HCT116 (cell line): Measurements from ENCODE around the gene AGRP. TPM values are rescaled to one million over a fixed set of nuclear protein-coding genes. Genes with fewer than 3 reads are reported as not detected.
A peak's percentile ranks its signal among the peaks of the same experiment; 100 is the strongest.
"Not testable (repeated sequence)": the region's sequence is repeated elsewhere in the genome, so short reads cannot be mapped to it uniquely, and the experiment has no call there.

Experiments used
- ATAC-seq: fragments of 200-7000 bp; cut with Tn5 transposase; 2 replicates; pipeline ENCODE4 v1.9.1; 2020; ENCODE audit warnings: mild to moderate bottlenecking, moderate library complexity
- BruUV-seq: library from RNA; stranded (reverse); fragments of 400-500 nt; replicated peaks from 2 replicates; lab custom pipeline; 2021; lab: Mats Ljungman, UMichigan
- CTCF ChIA-PET: fragments of 300-600 bp; sonication (Branson Sonifier 250); formaldehyde crosslinking; loops from one replicate; lab custom pipeline; 2021; ENCODE audit warnings: antibody characterized with exemption; lab: Charles Lee
- POLR2A ChIA-PET: fragments of 300-600, 350-600 bp; sonication (Branson Sonifier 250); formaldehyde crosslinking; loops from one replicate; lab custom pipeline; 2021; ENCODE audit warnings: antibody characterized with exemption; lab: Charles Lee
- RAD21 ChIA-PET, 2 experiments: fragments of 300-600 bp; sonication (Branson Sonifier 250); formaldehyde crosslinking; loops; one replicate each; lab custom pipeline; 2023; ENCODE audit warnings: low total read pairs in 2 of 2; ENCODE audit not compliant: uncharacterized antibody in 2 of 2, unreplicated experiment in 2 of 2, low non-redundant PET in 1 of 2; lab: Charles Lee
- DNase-seq: peaks from one replicate; pipeline ENCODE4 v3.0.0-alpha.2; 2010; ENCODE audit warnings: low read depth, low spot score
- H2AFZ ChIP-seq: fragments of 200-600 bp; shearing (Covaris generic), sonication (generic); 2 replicates; pipeline ENCODE4 v1.6.1; 2017; ENCODE audit warnings: low read depth, mixed run types, mixed read lengths, antibody characterized with exemption, low read length; ENCODE audit not compliant: poor library complexity, severe bottlenecking
- H3K27ac ChIP-seq: 2 replicates; pipeline ENCODE4 v1.5.1; 2012; ENCODE audit warnings: low read depth, low read length
- H3K27me3 ChIP-seq: fragments of 200-600 bp; sonication (generic); 2 replicates; pipeline ENCODE4 v1.6.1; 2016; ENCODE audit warnings: mixed run types, low read length, mixed read lengths; ENCODE audit not compliant: insufficient read depth
- H3K36me3 ChIP-seq, 2 experiments: fragments of 200-500 bp in 1 of 2; fragments of 200-600 bp in 1 of 2; sonication (Bioruptor generic) in 1 of 2; sonication (generic) in 1 of 2; 2 replicates each; pipeline versions ENCODE4 v1.5.1 to v1.6.1; 2014 to 2016; ENCODE audit warnings: low read length in 2 of 2, inconsistent platforms in 1 of 2, mixed read lengths in 1 of 2, mixed run types in 1 of 2; ENCODE audit not compliant: insufficient read depth in 2 of 2, control insufficient read depth in 1 of 2
- H3K4me1 ChIP-seq, 2 experiments: fragments of 200-600 bp in 1 of 2; sonication (generic) in 1 of 2; 2 replicates each; pipeline versions ENCODE4 v1.5.1 to v1.6.1; 2012 to 2017; ENCODE audit warnings: low read length in 2 of 2, inconsistent platforms in 1 of 2, mild to moderate bottlenecking in 1 of 2, mixed read lengths in 1 of 2, mixed run types in 1 of 2, moderate library complexity in 1 of 2; ENCODE audit not compliant: insufficient read depth in 2 of 2, control insufficient read depth in 1 of 2
- H3K4me2 ChIP-seq: fragments of 200-600 bp; sonication (generic); 2 replicates; pipeline ENCODE4 v1.6.1; 2017; ENCODE audit warnings: mixed run types, low read length, mixed read lengths
- H3K4me3 ChIP-seq, 2 experiments: fragments of 200-600 bp in 1 of 2; sonication (generic) in 1 of 2; replicated peaks in 1 of 2; 2 replicates each; pipeline ENCODE4 v1.5.1; 2011 to 2016; ENCODE audit warnings: low read length in 2 of 2, control low read depth in 1 of 2, low read depth in 1 of 2, mild to moderate bottlenecking in 1 of 2, mixed read lengths in 1 of 2, mixed run types in 1 of 2
- H3K79me2 ChIP-seq: fragments of 200-600 bp; sonication (generic); 2 replicates; pipeline ENCODE4 v1.6.1; 2017; ENCODE audit warnings: mild to moderate bottlenecking, mixed run types, low read length, moderate library complexity, mixed read lengths; ENCODE audit not compliant: insufficient read depth
- H3K9ac ChIP-seq: fragments of 200-600 bp; sonication (generic); 2 replicates; pipeline ENCODE4 v1.6.1; 2016; ENCODE audit warnings: low read length, mixed read lengths
- H3K9me2 ChIP-seq: fragments of 200-600 bp; sonication (generic), shearing (Covaris generic); 2 replicates; pipeline ENCODE4 v1.6.1; 2017; ENCODE audit warnings: mixed run types, mild to moderate bottlenecking, moderate library complexity; ENCODE audit not compliant: insufficient read depth
- H3K9me3 ChIP-seq, 2 experiments: fragments of 200-500 bp in 1 of 2; fragments of 200-600 bp in 1 of 2; sonication (Bioruptor generic) in 1 of 2; sonication (generic) in 1 of 2; 2 replicates each; pipeline ENCODE4 v1.6.1; 2014 to 2017; ENCODE audit warnings: low read length in 2 of 2, mixed read lengths in 2 of 2, inconsistent platforms in 1 of 2, low read depth in 1 of 2, mild to moderate bottlenecking in 1 of 2, mixed run types in 1 of 2, moderate library complexity in 1 of 2; ENCODE audit not compliant: control insufficient read depth in 1 of 2, insufficient read depth in 1 of 2
- H4K20me1 ChIP-seq: fragments of 200-600 bp; sonication (generic), shearing (Covaris generic); 2 replicates; pipeline ENCODE4 v1.6.1; 2017; ENCODE audit warnings: mixed run types, mild to moderate bottlenecking, moderate library complexity; ENCODE audit not compliant: insufficient read depth
- CBX3 ChIP-seq: IDR thresholded peaks from 2 replicates; pipeline ENCODE4 v1.6.1; 2012; ENCODE audit warnings: low read depth
- CEBPB ChIP-seq: IDR thresholded peaks from 2 replicates; pipeline ENCODE4 v1.6.1; 2012; ENCODE audit warnings: low read depth
- EGR1 ChIP-seq: IDR thresholded peaks from 2 replicates; pipeline ENCODE4 v1.6.1; 2012; ENCODE audit warnings: low read depth
- EZH2phosphoT487 ChIP-seq: fragments of 200-600 bp; IDR thresholded peaks from 2 replicates; pipeline ENCODE4 v1.6.1; 2018; ENCODE audit warnings: antibody characterized with exemption, borderline replicate concordance
- JUND ChIP-seq: IDR thresholded peaks from 2 replicates; pipeline ENCODE4 v1.6.1; 2012
- POLR2A ChIP-seq: IDR thresholded peaks from 2 replicates; pipeline ENCODE4 v1.7.0; 2011; ENCODE audit warnings: borderline replicate concordance; ENCODE audit not compliant: insufficient read depth, insufficient read length; ENCODE audit errors: extremely low read depth
- POLR2AphosphoS5 ChIP-seq: IDR thresholded peaks from 2 replicates; pipeline ENCODE4 v1.6.1; 2011; ENCODE audit warnings: mild to moderate bottlenecking, low read depth, low read length, moderate library complexity
- RAD21 ChIP-seq: IDR thresholded peaks from 2 replicates; pipeline ENCODE4 v1.6.1; 2012; ENCODE audit warnings: low read depth, mild to moderate bottlenecking
- SRF ChIP-seq: IDR thresholded peaks from 2 replicates; pipeline ENCODE4 v1.6.1; 2012; ENCODE audit warnings: low read depth
- YY1 ChIP-seq: IDR thresholded peaks from 2 replicates; pipeline ENCODE4 v1.6.1; 2011; ENCODE audit warnings: low read length, low read depth, moderate library complexity, mild to moderate bottlenecking; ENCODE audit not compliant: insufficient replicate concordance; ENCODE audit errors: extremely low read depth
- ZNF274 ChIP-seq: fragments of 200-500 bp; sonication (Bioruptor generic); IDR thresholded peaks from 2 replicates; pipeline ENCODE4 v1.6.1; 2014; ENCODE audit warnings: mild to moderate bottlenecking, low read depth, low read length, inconsistent platforms
- intact Hi-C: fragments of 100-400 bp; cut with micrococcal nuclease; formaldehyde crosslinking; loops from 2 replicates; pipeline ENCODE4 v1.10.0; 2022
- total RNA-seq: library from RNA; stranded (reverse); gene quantifications from one replicate; pipeline ENCODE4 v1.2.1, GENCODE V29; 2021; ENCODE audit not compliant: unreplicated experiment
- TF ChIP-seq, protein P1 (sequence below), 3 experiments: fragments of 200-600 bp in 1 of 3; sonication (generic) in 1 of 3; IDR thresholded peaks in 2 of 3; conservative IDR thresholded peaks in 1 of 3; 2 replicates each; pipeline ENCODE4 v1.5.1; 2012 to 2017; ENCODE audit warnings: low read depth in 2 of 3, low read length in 2 of 3, antibody characterized with exemption in 1 of 3, borderline replicate concordance in 1 of 3, control low read depth in 1 of 3, mild to moderate bottlenecking in 1 of 3, mixed read lengths in 1 of 3, mixed run types in 1 of 3, moderate library complexity in 1 of 3; ENCODE audit not compliant: insufficient read depth in 1 of 3
- TF ChIP-seq, protein P2 (sequence below): IDR thresholded peaks from 2 replicates; pipeline ENCODE4 v1.6.1; 2012

AGRP gene
- total RNA-seq, 1 experiment from 2014 or later = not detected

DNA sequence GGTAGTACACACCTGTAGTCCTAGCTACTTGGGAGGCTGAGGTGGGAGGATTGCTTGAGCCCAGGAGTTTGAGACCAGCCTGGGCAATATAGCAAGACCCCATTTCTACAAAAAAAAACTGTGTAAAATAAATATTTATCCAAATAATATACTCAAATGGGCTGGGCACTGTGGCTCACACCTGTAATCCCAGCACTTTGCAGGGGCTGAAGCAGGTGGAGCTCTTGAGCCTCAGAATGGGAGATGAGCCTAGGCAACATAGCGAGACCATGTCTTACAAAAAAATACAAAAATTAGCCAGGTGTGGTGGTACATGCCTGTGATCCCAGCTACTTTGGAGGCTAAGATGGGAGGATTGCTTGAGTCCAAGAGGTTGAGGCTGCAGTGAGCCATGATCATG lies 30.5 kb upstream of the AGRP start:
- not testable (repeated sequence) for H3K36me3 ChIP-seq, H3K27me3 ChIP-seq, H3K27ac ChIP-seq, H3K9ac ChIP-seq, H3K9me3 ChIP-seq, H3K9me2 ChIP-seq, H3K79me2 ChIP-seq, H4K20me1 ChIP-seq, H3K4me3 ChIP-seq, BruUV-seq
- ChIA-PET CTCF (interaction anchor here (0.6 to 4.3 kb wide), 15 partner anchors 9 to 560 kb away, joined by 3 to 40 read pairs (median 4); partner anchors contain the start of genes ATP6V0D1 and CES3), POLR2A (interaction anchor here (1.0 kb wide), 1 partner anchor 33 kb away, joined by 3 read pairs; the partner anchor contains the start of gene ATP6V0D1), RAD21 (interaction anchor here (0.8 to 1.4 kb wide), 2 partner anchors 19 to 20 kb away, joined by 4 to 8 read pairs; no protein-coding TSS in a partner anchor)
- peak overlapping the region; percentile 88 for H2AFZ ChIP-seq
- TF ChIP-seq, protein P1, sequence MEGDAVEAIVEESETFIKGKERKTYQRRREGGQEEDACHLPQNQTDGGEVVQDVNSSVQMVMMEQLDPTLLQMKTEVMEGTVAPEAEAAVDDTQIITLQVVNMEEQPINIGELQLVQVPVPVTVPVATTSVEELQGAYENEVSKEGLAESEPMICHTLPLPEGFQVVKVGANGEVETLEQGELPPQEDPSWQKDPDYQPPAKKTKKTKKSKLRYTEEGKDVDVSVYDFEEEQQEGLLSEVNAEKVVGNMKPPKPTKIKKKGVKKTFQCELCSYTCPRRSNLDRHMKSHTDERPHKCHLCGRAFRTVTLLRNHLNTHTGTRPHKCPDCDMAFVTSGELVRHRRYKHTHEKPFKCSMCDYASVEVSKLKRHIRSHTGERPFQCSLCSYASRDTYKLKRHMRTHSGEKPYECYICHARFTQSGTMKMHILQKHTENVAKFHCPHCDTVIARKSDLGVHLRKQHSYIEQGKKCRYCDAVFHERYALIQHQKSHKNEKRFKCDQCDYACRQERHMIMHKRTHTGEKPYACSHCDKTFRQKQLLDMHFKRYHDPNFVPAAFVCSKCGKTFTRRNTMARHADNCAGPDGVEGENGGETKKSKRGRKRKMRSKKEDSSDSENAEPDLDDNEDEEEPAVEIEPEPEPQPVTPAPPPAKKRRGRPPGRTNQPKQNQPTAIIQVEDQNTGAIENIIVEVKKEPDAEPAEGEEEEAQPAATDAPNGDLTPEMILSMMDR (IDR thresholded peaks at IDR 0.05 in 2 of 3, conservative IDR thresholded peaks at IDR 0.05 in 1 of 3; ENCODE audit: borderline replicate concordance in 1 of 3, insufficient read depth in 1 of 3, low read depth in 2 of 3, low read length in 2 of 3) = peak in 1 of 3 experiments; percentile 38; a peak in 2 of 6 replicates
- ATAC-seq = peak; percentile 89
- peaks cover 0 to 21% of the 10 kb centered on the region in 2 experiments; a peak in 3 of 4 replicates for H3K4me1 ChIP-seq
- DNase-seq = peak; percentile 34
- intact Hi-C loops = loop anchor here (1.0 kb wide), 2 partner anchors 20 to 33 kb away; partner anchors contain the start of gene ATP6V0D1
- H3K4me2 ChIP-seq = peak overlapping the region; percentile 46

DNA sequence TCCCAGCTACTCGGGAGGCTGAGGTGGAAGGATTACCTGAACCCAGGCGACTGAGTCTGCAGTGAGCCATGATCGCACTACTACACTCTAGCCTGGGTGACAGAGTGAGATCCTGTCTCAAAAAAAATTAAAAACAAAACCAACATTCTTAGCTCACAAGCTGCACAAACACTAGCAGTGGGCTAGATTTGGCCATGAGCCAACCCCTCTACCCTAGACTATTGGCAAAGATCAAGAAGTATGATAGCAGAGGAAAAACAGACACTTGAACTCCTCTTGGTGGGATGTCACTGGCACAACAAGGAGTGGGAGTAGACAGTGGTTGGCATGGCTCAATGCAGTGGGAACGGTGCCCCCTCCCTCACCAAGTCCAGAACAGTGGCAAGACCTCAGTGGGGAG lies 25.7 kb upstream of the AGRP start:
- CTCF ChIA-PET = interaction anchor here (4.6 kb wide), 1 partner anchor 12 kb away, joined by 19 read pairs; no protein-coding TSS in a partner anchor
- BruUV-seq = no TSS peak
- no peak overlapping the region for H3K9ac ChIP-seq
- intact Hi-C loops = no loop called here
- no peaks in the 10 kb centered on the region for H3K79me2 ChIP-seq
- DNase-seq (no peak), ATAC-seq (no peak)
- H3K9me3 ChIP-seq = no peaks in the 10 kb centered on the region
- H3K4me3 ChIP-seq = no peak overlapping the region
- H3K36me3 ChIP-seq = no peaks in the 10 kb centered on the region
- H3K4me2 ChIP-seq = no peak overlapping the region
- no peaks in the 10 kb centered on the region for H3K27me3 ChIP-seq
- no peak overlapping the region for H3K27ac ChIP-seq
- H3K9me2 ChIP-seq = no peaks in the 10 kb centered on the region
- RAD21 ChIA-PET = no interaction called here
- no peak overlapping the region for H2AFZ ChIP-seq
- POLR2A ChIA-PET = no interaction called here
- peaks cover 5 to 17% of the 10 kb centered on the region in 2 experiments; a peak in 3 of 4 replicates for H3K4me1 ChIP-seq
- no peaks in the 10 kb centered on the region for H4K20me1 ChIP-seq
- TF ChIP-seq CBX3 = no peak
- no peak for TF ChIP-seq EZH2phosphoT487
- no peak for TF ChIP-seq YY1
- TF ChIP-seq, protein P2, sequence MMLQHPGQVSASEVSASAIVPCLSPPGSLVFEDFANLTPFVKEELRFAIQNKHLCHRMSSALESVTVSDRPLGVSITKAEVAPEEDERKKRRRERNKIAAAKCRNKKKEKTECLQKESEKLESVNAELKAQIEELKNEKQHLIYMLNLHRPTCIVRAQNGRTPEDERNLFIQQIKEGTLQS = no peak
- TF ChIP-seq, protein P1 (IDR thresholded peaks at IDR 0.05 in 2 of 3, conservative IDR thresholded peaks at IDR 0.05 in 1 of 3; ENCODE audit: borderline replicate concordance in 1 of 3, insufficient read depth in 1 of 3, low read depth in 2 of 3, low read length in 2 of 3) = no peak
- no peak for TF ChIP-seq SRF
- TF ChIP-seq RAD21 = no peak
- TF ChIP-seq POLR2A = no peak
- TF ChIP-seq POLR2AphosphoS5 = no peak
- TF ChIP-seq JUND = no peak
- TF ChIP-seq EGR1 = no peak
- TF ChIP-seq ZNF274 = no peak
- TF ChIP-seq CEBPB = no peak
